ENCODE results near the gene PIP5KL1.

DNA sequence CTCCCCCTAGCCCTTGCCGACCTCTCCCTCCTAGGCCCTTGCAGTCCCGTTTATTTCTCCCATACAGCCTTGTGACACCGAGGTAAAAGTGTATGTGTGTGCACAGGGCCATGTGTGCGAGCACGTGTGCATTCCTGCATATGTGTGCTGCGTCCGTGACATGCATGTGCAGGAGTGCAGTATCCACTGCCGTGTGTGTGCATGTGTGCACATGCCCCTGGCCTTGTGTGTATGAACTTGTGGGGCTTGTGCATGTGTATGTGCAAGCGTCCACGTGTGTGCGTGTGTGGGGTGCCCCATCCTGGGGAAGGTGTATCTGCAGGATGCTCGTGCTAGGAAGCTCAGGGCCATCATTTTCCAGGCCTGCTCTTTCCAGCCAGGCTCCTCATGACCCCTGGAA, 59.7 kb downstream of the PIP5KL1 start:
- TF ChIP-seq, protein P1, sequence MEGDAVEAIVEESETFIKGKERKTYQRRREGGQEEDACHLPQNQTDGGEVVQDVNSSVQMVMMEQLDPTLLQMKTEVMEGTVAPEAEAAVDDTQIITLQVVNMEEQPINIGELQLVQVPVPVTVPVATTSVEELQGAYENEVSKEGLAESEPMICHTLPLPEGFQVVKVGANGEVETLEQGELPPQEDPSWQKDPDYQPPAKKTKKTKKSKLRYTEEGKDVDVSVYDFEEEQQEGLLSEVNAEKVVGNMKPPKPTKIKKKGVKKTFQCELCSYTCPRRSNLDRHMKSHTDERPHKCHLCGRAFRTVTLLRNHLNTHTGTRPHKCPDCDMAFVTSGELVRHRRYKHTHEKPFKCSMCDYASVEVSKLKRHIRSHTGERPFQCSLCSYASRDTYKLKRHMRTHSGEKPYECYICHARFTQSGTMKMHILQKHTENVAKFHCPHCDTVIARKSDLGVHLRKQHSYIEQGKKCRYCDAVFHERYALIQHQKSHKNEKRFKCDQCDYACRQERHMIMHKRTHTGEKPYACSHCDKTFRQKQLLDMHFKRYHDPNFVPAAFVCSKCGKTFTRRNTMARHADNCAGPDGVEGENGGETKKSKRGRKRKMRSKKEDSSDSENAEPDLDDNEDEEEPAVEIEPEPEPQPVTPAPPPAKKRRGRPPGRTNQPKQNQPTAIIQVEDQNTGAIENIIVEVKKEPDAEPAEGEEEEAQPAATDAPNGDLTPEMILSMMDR (IDR thresholded peaks at IDR 0.05; ENCODE audit: insufficient read depth, low read length, poor library complexity, severe bottlenecking) = no peak
- TF ChIP-seq EZH2phosphoT487 (conservative IDR thresholded peaks at IDR 0.05; ENCODE audit: low read length) = no peak
